Mesothelial cell of epicardium (in vitro differentiated cells): ENCODE results near the gene ZNF451. TPM values are rescaled to one million over a fixed set of nuclear protein-coding genes. Genes with fewer than 3 reads are reported as not detected.

Experiments
- DNase-seq, 2 experiments: peaks; one replicate each; pipeline ENCODE4 v3.0.0; 2021; ENCODE audit warnings: low spot score in 2 of 2; ENCODE audit not compliant: unreplicated experiment in 2 of 2
- H3K27ac Mint-ChIP-seq: 2 replicates; pipeline ENCODE4 v1.8.0; 2021; ENCODE audit warnings: mixed read lengths
- H3K27me3 Mint-ChIP-seq: 2 replicates; pipeline ENCODE4 v1.8.0; 2021; ENCODE audit warnings: low read depth, mixed read lengths
- H3K36me3 Mint-ChIP-seq: 2 replicates; pipeline ENCODE4 v1.8.0; 2021; ENCODE audit warnings: mixed read lengths
- H3K4me1 Mint-ChIP-seq: 2 replicates; pipeline ENCODE4 v1.8.0; 2021; ENCODE audit warnings: mixed read lengths
- H3K4me3 Mint-ChIP-seq: 2 replicates; pipeline ENCODE4 v1.8.0; 2021; ENCODE audit warnings: mild to moderate bottlenecking, moderate library complexity, mixed read lengths
- H3K9me3 Mint-ChIP-seq: 2 replicates; pipeline ENCODE4 v1.8.0; 2021; ENCODE audit warnings: mixed read lengths
- total RNA-seq: library from RNA; stranded (reverse); gene quantifications from 3 replicates; pipeline ENCODE4 v1.2.1, GENCODE V29; 2021
- TF ChIP-seq, protein P1 (sequence below): fragments of 200-600 bp; sonication (generic); IDR thresholded peaks from one replicate; pipeline ENCODE4 v1.5.0; 2021; ENCODE audit warnings: antibody characterized with exemption; ENCODE audit not compliant: unreplicated experiment

ZNF451 gene
- total RNA-seq, 1 donor from 2014 or later: 79.9 TPM

DNA sequence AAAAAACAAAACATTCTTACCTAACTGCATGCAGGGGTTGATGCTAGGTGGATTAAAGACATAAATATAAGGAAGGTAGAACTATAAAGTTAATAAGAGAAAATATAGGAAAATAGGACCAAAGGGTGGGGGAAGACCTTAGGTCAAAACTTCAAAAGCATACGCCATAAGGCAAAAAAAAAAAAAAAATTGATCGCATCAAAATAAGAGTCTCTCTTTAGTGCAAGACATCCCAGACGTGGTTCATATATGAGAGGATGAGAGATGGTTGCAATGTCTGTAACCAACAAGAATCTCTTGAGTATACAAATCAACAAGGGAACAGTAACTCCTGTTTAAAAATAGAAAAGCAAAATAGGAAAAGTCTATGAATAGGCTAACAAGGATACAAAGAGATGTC, 90.6 kb downstream of the ZNF451 start:
- Mint-ChIP-seq H3K4me3 (no peak overlapping the region), H3K27ac (peak overlapping the region; percentile 14), H3K9me3 (no peaks in the 10 kb centered on the region), H3K4me1 (peaks cover 21% of the 10 kb centered on the region), H3K27me3 (no peaks in the 10 kb centered on the region), H3K36me3 (peaks cover 16% of the 10 kb centered on the region)
- no peak for DNase-seq
- TF ChIP-seq, protein P1, sequence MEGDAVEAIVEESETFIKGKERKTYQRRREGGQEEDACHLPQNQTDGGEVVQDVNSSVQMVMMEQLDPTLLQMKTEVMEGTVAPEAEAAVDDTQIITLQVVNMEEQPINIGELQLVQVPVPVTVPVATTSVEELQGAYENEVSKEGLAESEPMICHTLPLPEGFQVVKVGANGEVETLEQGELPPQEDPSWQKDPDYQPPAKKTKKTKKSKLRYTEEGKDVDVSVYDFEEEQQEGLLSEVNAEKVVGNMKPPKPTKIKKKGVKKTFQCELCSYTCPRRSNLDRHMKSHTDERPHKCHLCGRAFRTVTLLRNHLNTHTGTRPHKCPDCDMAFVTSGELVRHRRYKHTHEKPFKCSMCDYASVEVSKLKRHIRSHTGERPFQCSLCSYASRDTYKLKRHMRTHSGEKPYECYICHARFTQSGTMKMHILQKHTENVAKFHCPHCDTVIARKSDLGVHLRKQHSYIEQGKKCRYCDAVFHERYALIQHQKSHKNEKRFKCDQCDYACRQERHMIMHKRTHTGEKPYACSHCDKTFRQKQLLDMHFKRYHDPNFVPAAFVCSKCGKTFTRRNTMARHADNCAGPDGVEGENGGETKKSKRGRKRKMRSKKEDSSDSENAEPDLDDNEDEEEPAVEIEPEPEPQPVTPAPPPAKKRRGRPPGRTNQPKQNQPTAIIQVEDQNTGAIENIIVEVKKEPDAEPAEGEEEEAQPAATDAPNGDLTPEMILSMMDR: no peak

GRCh38 chr6:57182017-57182432, 92.0 kb downstream of the ZNF451 start:
- Mint-ChIP-seq H3K27ac (peak overlapping the region; percentile 66), H3K4me1 (peaks cover 21% of the 10 kb centered on the region), H3K36me3 (peaks cover 16% of the 10 kb centered on the region), H3K9me3 (no peaks in the 10 kb centered on the region), H3K4me3 (no peak overlapping the region), H3K27me3 (no peaks in the 10 kb centered on the region)
- no peak for DNase-seq
- TF ChIP-seq, protein P1: no peak

DNA sequence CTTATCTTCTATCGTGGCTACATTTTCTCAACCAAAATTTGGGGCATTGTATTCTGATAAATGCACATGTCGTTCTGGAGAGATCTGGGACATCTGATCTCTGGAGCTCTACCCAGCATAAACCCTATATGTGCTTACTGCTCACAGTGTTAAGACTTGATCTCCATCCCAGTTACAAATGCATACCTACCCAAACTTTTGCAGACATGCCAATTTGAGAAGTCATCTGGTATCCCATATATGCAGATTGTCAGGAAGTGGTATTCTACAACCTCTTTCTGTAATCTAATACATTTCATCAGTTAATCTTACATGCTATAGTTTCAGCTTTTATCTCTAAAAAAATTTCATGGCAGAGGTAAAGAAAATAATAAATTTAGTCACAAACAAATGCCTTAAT, 93.3 kb downstream of the ZNF451 start:
- Mint-ChIP-seq H3K4me3 (no peak overlapping the region), H3K4me1 (peaks cover 13% of the 10 kb centered on the region), H3K27ac (no peak overlapping the region), H3K9me3 (no peaks in the 10 kb centered on the region), H3K36me3 (peaks cover 19% of the 10 kb centered on the region), H3K27me3 (no peaks in the 10 kb centered on the region)
- no peak for DNase-seq
- TF ChIP-seq, protein P1: no peak

- Mint-ChIP-seq H3K36me3 (peaks cover 19% of the 10 kb centered on the region), H3K4me3 (no peak overlapping the region), H3K9me3 (no peaks in the 10 kb centered on the region), H3K4me1 (no peaks in the 10 kb centered on the region), H3K27ac (no peak overlapping the region), H3K27me3 (no peaks in the 10 kb centered on the region)
- DNase-seq: no peak
- TF ChIP-seq, protein P1: no peak
Measured at GRCh38 chr6:57190140-57190539, 100.2 kb downstream of the ZNF451 start.

DNA sequence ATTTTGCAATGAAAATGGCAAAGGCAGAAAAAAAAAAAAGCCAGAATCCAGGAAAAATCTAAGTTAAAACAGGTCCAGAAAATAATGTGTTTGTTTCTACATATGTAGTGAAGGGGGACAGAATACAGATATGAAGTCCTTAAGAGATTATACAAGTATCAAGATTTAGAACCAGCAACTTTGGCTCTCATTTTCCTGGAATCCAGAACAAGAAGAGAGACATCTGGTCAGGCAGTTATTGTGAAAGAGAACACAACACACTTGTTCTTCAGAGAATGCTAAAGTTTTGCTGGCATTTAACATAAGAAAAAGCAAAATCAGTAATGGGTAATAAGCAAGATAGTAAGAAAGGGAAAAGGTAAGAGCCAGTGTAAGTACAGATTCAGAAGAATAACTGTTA, 103.2 kb downstream of the ZNF451 start:
- H3K9me3 Mint-ChIP-seq: no peaks in the 10 kb centered on the region
- peaks cover 18% of the 10 kb centered on the region for H3K36me3 Mint-ChIP-seq
- DNase-seq: no peak
- no peak overlapping the region for H3K4me3 Mint-ChIP-seq
- no peak overlapping the region for H3K27ac Mint-ChIP-seq
- H3K27me3 Mint-ChIP-seq: no peaks in the 10 kb centered on the region
- H3K4me1 Mint-ChIP-seq: no peaks in the 10 kb centered on the region
- TF ChIP-seq, protein P1: no peak

- H3K4me3 Mint-ChIP-seq: no peak overlapping the region
- no peak overlapping the region for H3K27ac Mint-ChIP-seq
- no peak for DNase-seq
- no peaks in the 10 kb centered on the region for H3K9me3 Mint-ChIP-seq
- TF ChIP-seq, protein P1: no peak
- H3K4me1 Mint-ChIP-seq: peaks cover 8% of the 10 kb centered on the region
- H3K27me3 Mint-ChIP-seq: no peaks in the 10 kb centered on the region
- H3K36me3 Mint-ChIP-seq: peaks cover 20% of the 10 kb centered on the region
Measured at GRCh38 chr6:57195457-57195856, 105.5 kb downstream of the ZNF451 start.
